SU-DHL-6 (cell line): ENCODE results near the gene TMEM106C.

Source experiments
- EZH2phosphoT487 ChIP-seq: fragments of 200-600 bp; sonication (generic), shearing (Covaris generic); conservative IDR thresholded peaks from 2 replicates; pipeline ENCODE4 v1.6.1; 2018; ENCODE audit warnings: mild to moderate bottlenecking, antibody characterized with exemption, low read length, moderate library complexity, mixed read lengths
- TF ChIP-seq, protein P1 (sequence below): fragments of 200-600 bp; sonication (generic); IDR thresholded peaks from one replicate; pipeline ENCODE4 v1.5.1; 2017; ENCODE audit warnings: antibody characterized with exemption, mild to moderate bottlenecking, low read length, moderate library complexity; ENCODE audit not compliant: insufficient read depth, poor library complexity, severe bottlenecking

DNA sequence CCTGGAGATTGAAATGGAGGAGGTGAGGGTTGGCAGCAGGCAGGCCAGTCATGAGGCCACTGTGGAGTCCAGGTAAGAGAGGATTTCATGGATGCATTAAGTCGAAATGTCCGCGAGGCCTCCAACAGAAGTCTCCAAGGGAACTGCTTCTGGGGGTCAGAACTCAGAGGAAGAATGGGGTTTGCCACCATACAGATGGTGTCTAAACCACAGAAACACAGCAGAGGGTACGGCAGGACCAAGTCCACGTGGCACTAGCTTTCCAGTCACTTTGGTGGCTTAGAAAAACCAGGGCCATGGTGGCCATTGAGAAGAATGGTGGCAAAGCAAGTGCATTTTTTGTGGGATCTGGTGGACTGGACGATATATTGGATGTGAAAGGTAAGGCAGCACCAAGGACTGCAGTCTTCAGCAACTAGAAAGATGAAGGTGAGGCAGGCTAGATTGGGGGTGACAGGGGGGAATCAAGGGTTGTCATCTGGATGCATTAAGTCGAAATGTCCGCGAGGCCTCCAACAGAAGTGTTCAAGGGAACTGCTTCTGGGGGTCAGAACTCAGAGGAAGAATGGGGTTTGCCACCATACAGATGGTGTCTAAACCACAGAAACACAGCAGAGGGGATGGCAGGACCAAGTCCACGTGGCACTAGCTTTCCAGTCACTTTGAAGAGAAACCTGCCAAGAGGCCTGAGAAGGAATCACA lies 22.5 kb upstream of the TMEM106C start:
- TF ChIP-seq, protein P1, sequence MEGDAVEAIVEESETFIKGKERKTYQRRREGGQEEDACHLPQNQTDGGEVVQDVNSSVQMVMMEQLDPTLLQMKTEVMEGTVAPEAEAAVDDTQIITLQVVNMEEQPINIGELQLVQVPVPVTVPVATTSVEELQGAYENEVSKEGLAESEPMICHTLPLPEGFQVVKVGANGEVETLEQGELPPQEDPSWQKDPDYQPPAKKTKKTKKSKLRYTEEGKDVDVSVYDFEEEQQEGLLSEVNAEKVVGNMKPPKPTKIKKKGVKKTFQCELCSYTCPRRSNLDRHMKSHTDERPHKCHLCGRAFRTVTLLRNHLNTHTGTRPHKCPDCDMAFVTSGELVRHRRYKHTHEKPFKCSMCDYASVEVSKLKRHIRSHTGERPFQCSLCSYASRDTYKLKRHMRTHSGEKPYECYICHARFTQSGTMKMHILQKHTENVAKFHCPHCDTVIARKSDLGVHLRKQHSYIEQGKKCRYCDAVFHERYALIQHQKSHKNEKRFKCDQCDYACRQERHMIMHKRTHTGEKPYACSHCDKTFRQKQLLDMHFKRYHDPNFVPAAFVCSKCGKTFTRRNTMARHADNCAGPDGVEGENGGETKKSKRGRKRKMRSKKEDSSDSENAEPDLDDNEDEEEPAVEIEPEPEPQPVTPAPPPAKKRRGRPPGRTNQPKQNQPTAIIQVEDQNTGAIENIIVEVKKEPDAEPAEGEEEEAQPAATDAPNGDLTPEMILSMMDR = no peak
- TF ChIP-seq EZH2phosphoT487 = no peak
